ENCODE data around the gene PSMB3. TPM values are rescaled to one million over a fixed set of nuclear protein-coding genes. Genes with fewer than 3 reads are reported as not detected.

Gene PSMB3
- total RNA-seq, 2 donors from 2014 or later, result 68.2 to 99.2 TPM

DNA sequence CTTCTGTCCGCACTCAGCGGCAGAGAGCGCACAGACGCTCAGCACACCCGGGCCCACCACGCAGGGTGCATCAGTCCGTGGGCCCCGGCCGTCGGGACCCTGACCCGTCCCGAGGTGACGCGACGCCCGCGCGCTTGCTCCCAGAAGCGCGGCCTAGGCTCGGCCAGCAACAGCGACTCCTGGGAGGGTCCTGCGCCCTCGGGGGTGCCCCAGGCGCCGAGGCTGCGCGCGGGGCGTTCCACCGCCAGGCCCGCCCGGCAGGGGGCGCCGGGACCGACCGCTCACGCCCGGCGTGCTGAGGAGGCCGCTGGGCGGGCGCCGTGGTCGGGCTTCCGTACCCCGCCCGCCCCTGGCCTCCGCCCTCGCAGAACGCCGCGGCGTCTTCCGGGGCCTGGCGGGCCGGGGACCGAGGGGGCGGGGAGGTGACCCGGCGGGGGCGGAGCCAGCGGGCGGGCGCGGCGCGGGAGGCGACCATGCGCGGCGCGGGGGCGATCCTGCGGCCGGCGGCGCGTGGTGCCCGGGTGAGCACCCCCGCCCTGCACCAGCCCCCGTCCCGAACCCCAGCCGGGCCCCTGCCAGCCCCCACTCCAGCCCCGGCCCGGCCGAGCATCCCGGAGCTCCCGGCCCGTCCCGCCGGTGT is 22.5 kb upstream of the PSMB3 start, which contains the start of gene CISD3:
TSS of gene CISD3 (plus strand) at position 456 of the 640 bp plus-strand sequence. CDS start at position 474, 18 bp downstream.
- peaks cover 51% of the 10 kb centered on the region for H3K4me1 ChIP-seq
- peak within 1 kb of the TSS; percentile 45 to 53 for H3K4me3 ChIP-seq
- no peaks in the 10 kb centered on the region for H3K36me3 ChIP-seq (replicated peaks in 1 of 2; ENCODE audit: insufficient read depth in 1 of 2, low read depth in 2 of 2)
- 0 to 2% methylated on average over 18 to 68 of the region's 92 CpGs for WGBS, 2 donors
- H3K9me3 ChIP-seq, result no peaks in the 10 kb centered on the region
- H3K27me3 ChIP-seq, result no peaks in the 10 kb centered on the region
- intact Hi-C loops (cut with DNase I), result no loop called here
- H3K27ac ChIP-seq, result peak within 1 kb of the TSS; percentile 93 to 97 (median 96)
- ATAC-seq (peak; percentile 80), DNase-seq (peak; percentile 88 to 90 (median 90))
- TF ChIP-seq CTCF (IDR thresholded peaks at IDR 0.05) (peak; percentile 35 to 97 (median 80)), POLR2A (IDR thresholded peaks at IDR 0.05) (peak in 1 of 3 donors; percentile 10)

DNA sequence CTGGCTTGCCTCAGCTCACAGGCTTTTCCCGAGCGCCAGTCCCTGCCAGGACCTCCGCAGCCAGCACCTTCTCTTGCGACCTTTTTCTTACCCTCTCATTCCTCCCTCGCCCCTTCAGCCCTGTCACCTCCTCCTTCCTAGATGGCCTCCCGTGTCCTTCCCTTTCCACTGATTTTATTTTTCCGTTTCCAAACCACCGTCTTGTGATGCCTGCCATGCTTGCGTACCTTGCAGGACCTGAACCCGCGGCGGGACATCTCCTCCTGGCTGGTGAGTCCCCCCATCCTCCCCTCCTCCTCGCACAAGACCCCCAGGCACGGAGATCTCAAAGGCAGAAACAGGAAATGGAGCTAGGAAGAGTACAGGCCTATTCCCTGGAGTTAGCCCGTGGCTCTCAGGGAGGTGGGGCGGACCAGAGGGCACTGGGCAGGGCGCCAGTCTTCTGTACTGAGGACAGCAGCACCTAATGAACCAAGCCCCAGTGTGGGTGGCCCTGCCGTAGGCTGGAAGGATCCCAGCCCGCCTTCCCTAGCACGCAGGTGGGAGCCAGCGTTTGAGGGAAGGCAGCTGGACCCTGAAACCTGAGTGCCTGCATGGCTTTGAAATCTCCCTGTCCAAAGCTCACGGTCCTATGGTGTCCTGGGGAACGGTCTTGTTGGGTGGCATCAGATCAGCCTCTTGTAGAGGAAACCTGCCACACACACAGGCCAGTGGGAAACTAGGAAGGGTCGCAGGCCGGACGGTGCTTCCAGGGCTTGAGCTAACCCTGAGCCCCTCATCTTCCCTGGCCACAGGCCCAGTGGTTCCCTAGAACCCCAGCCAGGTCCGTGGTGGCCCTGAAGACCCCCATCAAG is 21.8 kb upstream of the PSMB3 start:
- intact Hi-C loops (cut with DNase I), result no loop called here
- Histone ChIP-seq H3K36me3 (replicated peaks in 1 of 2; ENCODE audit: insufficient read depth in 1 of 2, low read depth in 2 of 2) (no peaks in the 10 kb centered on the region), H3K27me3 (no peaks in the 10 kb centered on the region), H3K27ac (peak overlapping the region; percentile 93 to 97 (median 96)), H3K4me1 (peaks cover 59% of the 10 kb centered on the region), H3K4me3 (peak overlapping the region; percentile 45 to 53), H3K9me3 (no peaks in the 10 kb centered on the region)
- TF ChIP-seq CTCF (IDR thresholded peaks at IDR 0.05) (no peak), POLR2A (IDR thresholded peaks at IDR 0.05) (peak; percentile 45 to 79 (median 56))
- 6 to 7% methylated on average over 17 to 27 of the region's 27 CpGs for WGBS, 2 donors
- DNase-seq (peak; percentile 92 to 98 (median 96)), ATAC-seq (peak; percentile 68)

- Histone ChIP-seq H3K27ac (peak overlapping the region; percentile 93 to 97 (median 96)), H3K9me3 (no peaks in the 10 kb centered on the region), H3K36me3 (replicated peaks in 1 of 2; ENCODE audit: insufficient read depth in 1 of 2, low read depth in 2 of 2) (no peaks in the 10 kb centered on the region), H3K27me3 (no peaks in the 10 kb centered on the region), H3K4me3 (no peak overlapping the region), H3K4me1 (peaks cover 64% of the 10 kb centered on the region)
- intact Hi-C loops (cut with DNase I), result no loop called here
- DNase-seq, result no peak
- 37 to 57% methylated on average over 7 to 8 of the region's 8 CpGs for WGBS, 2 donors
- TF ChIP-seq CTCF (IDR thresholded peaks at IDR 0.05) (no peak), POLR2A (IDR thresholded peaks at IDR 0.05) (no peak)
- ATAC-seq, result no peak
Measured at GRCh38 chr17:38731526-38732294, 20.8 kb upstream of the PSMB3 start.

- Histone ChIP-seq H3K27ac (peak overlapping the region; percentile 93 to 97 (median 96)), H3K4me3 (no peak overlapping the region), H3K4me1 (peaks cover 64% of the 10 kb centered on the region), H3K27me3 (no peaks in the 10 kb centered on the region), H3K36me3 (replicated peaks in 1 of 2; ENCODE audit: insufficient read depth in 1 of 2, low read depth in 2 of 2) (no peaks in the 10 kb centered on the region), H3K9me3 (no peaks in the 10 kb centered on the region)
- intact Hi-C loops (cut with DNase I), result no loop called here
- ATAC-seq, result peak; percentile 61
- DNase-seq, result peak; percentile 81 to 94 (median 88)
- TF ChIP-seq CTCF (IDR thresholded peaks at IDR 0.05), result no peak
- peak in 2 of 3 donors; percentile 28 to 49 for TF ChIP-seq POLR2A (IDR thresholded peaks at IDR 0.05)
- WGBS, 2 donors, result 10 to 51% methylated on average over 3 to 7 of the region's 7 CpGs
Measured at GRCh38 chr17:38732376-38733281, 19.9 kb upstream of the PSMB3 start.
